Stimulated activated naive CD4-positive, alpha-beta T cell treated with Interleukin-2 at 50 U/mL for 16 hours (primary cell): ENCODE data around the gene PGR.
"Not testable (repeated sequence)": the region's sequence is repeated elsewhere in the genome, so short reads cannot be mapped to it uniquely, and the experiment has no call there.

Experiments used
- DNase-seq: peaks from one replicate; lab custom pipeline; 2025; lab: John Stamatoyannopoulos, UW

PGR gene

GRCh38 chr11:101082813-101083212 lies 46.8 kb downstream of the PGR start:
- no peak for DNase-seq

- no peak for DNase-seq
Observed at GRCh38 chr11:101063706-101064105, 65.9 kb downstream of the PGR start.

- no peak for DNase-seq
Observed at GRCh38 chr11:101061606-101062005, 68.0 kb downstream of the PGR start.

GRCh38 chr11:101059331-101059730 lies 70.3 kb downstream of the PGR start:
- DNase-seq = no peak

DNA sequence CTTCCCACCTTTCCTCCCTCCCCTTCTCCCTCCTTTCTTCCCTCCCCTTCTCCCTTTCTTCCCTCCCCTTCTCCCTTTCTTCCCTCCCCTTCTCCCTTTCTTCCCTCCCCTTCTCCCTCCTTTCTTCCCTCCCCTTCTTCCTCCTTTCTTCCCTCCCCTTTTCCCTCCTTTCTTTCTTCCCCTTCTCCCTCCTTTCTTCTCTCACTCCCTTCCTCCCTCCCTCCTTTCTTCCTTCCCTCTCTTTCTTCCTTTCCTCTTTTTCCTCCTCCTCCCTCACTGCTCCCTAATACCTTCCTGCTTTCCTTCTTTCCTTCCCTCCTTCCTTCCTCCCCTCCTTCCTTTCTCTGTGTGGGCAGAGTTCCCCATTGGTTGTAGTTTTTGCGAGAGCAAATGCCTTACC lies 76.1 kb downstream of the PGR start:
- DNase-seq = no peak

GRCh38 chr11:101051677-101052076 lies 77.9 kb downstream of the PGR start:
- DNase-seq = no peak

- no peak for DNase-seq
Observed at GRCh38 chr11:101049813-101050212, 79.8 kb downstream of the PGR start.

GRCh38 chr11:101049123-101049522 lies 80.5 kb downstream of the PGR start:
- DNase-seq = no peak

DNA sequence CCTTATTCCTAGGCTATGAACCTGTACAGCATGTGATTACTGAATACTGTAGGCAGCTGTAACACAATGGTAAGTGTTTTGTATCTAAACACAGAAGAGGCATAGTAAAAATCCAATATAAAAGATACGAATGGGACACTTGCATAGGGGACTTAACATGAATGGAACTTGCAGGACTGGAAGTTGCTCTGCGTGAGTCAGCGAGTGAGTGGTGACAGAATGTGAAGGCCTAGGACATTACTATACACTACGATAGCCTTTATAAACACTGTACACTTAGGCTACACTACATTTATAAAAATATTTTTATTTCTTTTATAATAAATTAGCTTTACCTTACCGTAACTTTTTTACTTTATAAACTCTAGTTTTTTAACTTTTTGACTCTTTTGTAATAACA lies 81.1 kb downstream of the PGR start:
- DNase-seq = no peak

- DNase-seq = no peak
Observed at GRCh38 chr11:101046947-101047346, 82.7 kb downstream of the PGR start.

DNA sequence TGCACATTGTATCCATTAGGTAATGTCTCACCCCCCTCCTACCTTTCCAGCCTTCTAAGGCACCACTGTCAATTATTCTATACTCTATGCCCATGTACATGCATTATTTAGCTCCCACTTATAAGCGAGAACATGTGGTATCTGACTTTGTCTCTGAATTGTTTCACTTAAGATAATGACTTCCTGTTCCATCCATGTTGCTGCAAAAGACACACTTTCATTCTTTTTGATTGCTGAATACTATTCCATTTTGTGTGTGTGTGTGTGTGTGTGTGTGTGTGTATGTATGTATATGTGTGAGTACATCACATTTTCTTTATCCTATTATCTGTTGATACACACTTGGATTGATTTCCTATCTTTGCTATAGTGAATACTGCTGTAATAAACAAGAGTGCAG lies 84.2 kb downstream of the PGR start:
- no peak for DNase-seq

- DNase-seq = no peak
Observed at GRCh38 chr11:101043940-101044339, 85.7 kb downstream of the PGR start.

DNA sequence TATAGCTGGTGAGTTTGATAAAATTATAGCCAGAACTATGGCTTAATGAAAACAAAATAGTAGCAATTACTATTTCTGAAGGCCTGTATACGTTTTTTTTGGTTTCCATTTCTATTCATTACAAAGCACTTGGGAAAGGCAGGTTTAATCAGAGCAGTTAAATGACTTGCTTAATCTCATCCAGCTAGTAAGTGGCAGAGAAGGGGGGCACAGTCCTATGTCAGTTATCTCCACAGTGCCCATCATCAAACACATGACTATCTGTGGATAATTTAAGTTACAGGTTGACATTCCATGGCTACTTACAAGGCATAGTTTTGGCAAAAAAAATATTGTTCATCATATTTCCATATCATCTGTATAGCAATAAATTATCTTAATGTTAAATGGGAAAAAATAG lies 93.7 kb downstream of the PGR start:
- DNase-seq = no peak

GRCh38 chr11:101034076-101034475 lies 95.5 kb downstream of the PGR start:
- no peak for DNase-seq

GRCh38 chr11:101032991-101033390 lies 96.6 kb downstream of the PGR start:
- DNase-seq = no peak

DNA sequence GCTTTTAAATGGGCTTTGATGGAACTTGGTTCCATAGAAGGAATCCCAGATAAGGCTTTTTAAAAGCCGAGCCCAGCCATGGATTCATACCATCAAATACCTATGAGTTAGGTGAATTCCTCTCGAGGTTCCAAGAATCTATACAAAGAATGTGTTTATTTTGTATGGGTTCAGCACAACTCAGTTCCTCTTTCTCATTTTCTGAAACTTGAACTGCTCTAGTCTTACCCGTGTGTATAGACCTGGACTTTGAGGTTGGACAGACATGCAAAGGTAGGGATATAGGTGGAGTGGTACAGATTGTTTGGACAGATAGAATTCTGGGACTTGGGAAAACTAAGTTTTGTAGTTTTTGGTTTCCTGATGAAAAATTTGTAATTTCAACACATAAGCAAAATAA lies 97.9 kb downstream of the PGR start:
- no peak for DNase-seq

GRCh38 chr11:101030692-101031091 lies 98.9 kb downstream of the PGR start:
- DNase-seq = no peak

DNA sequence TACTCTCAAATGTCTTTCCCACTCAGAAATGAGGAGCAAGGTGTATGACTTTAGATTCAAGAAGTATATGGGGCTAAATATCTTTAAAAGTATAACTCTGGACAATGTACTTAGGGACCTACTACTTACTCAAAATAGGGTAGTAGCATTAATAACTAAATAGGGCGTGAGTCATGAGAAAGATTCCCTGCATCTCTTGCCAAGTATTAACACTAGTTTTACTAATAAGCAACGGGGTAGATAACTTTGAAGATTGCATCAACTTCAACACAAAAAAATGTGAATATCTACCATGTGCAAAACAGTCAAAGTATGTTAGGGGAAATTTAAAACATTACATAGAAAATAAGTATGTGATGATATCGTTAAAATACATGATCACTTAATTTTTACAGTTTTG lies 99.6 kb downstream of the PGR start:
- DNase-seq = no peak

GRCh38 chr11:101028644-101029043 lies 101.0 kb downstream of the PGR start:
- DNase-seq = no peak

GRCh38 chr11:101022256-101022655 lies 107.4 kb downstream of the PGR start:
- DNase-seq = no peak

GRCh38 chr11:101019870-101020269 lies 109.7 kb downstream of the PGR start:
- DNase-seq = no peak

DNA sequence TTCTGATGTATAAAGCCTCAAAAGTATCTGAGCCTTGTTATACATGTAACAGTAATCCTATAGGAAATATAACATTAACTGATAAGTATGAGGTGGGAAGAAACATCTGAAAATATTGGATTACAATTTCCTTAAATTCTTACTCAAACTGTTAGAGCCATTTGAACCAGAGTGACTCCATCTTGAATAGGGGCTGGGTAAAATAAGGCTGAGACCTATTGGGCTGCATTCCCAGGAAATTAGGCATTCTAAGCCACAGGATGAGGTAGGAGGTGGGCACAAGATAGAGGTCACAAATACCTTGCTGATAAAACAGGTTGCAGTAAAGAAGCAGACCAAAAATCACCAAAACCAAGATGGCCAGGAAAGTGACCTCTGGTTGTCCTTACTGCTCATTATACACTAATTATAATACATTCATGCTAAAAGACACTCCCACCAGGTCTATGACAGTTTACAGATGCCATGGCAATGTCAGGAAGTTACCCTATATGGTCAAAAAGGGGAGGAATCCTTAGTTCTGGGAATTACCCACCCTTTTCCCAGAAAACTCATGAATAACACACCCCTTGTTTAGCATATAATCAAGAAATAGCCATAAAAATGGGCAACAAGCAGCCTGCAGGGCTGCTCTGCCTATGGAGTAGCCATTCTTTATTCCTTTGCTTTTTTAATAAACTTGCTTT lies 114.9 kb downstream of the PGR start:
- no peak for DNase-seq

GRCh38 chr11:101013702-101014101 lies 115.9 kb downstream of the PGR start:
- not testable (repeated sequence) for DNase-seq

GRCh38 chr11:101011881-101012280 lies 117.7 kb downstream of the PGR start:
- no peak for DNase-seq

DNA sequence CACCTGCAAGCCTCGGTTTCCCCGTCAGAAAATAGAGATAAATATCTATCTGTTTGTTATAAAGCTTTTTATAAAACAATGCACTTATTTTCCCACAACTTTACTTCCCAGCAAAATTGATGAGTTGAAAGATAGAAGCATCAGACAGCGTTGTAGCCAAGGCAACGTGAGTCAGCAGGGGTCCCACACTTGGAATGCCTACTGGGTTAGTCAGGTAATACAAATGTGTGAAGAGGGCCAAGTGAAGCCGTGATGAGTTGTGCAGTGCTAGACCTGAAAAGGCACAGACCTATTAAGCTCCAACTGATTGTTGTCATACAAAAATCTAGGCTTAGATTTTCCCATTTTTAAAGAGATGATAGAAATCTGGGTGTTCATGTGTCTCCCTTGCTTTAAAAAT lies 118.7 kb downstream of the PGR start:
- no peak for DNase-seq
